ENCODE measurements around the gene IDH2.

IDH2 gene

DNA sequence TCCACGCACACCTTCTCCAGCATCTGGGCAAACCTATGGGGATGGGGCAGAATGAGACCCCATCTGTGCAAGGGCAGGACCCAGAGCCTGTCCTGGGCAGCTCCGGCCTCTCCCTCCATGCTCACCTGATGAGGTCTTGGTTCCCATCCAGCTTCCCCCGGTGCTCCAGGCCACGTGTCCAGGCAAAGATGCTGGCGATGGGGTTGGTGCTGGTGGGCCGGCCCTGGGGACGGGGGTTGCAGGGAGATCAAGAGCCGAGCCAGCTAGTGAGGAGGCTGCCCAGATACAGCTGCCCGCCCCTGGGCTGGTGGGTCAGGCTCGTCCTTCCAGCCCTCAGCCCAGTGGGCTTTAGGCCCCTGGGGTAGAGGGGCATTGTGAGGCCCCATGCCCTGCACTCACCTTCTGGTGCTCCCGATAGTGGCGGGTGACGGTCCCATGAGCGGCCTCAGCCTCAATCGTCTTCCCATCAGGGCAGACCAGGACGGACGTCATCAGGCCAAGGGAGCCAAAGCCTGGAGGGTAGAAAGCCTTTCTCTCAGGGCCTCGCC, 17.3 kb downstream of the IDH2 start:
- Histone ChIP-seq H3K9me3 (ENCODE audit: control insufficient read depth, low read length) (no peaks in the 10 kb centered on the region), H3K4me1 (ENCODE audit: control insufficient read depth, insufficient read depth, low read length, poor library complexity, severe bottlenecking) (no peaks in the 10 kb centered on the region), H3K27me3 (replicated peaks; ENCODE audit: control insufficient read depth, insufficient read depth, low read length, poor library complexity, severe bottlenecking) (no peaks in the 10 kb centered on the region), H3K36me3 (ENCODE audit: control insufficient read depth, insufficient read depth, low read length) (peaks cover 54% of the 10 kb centered on the region), H3K27ac (ENCODE audit: insufficient read depth, low read length, poor library complexity, severe bottlenecking) (no peak overlapping the region), H3K4me3 (ENCODE audit: insufficient read depth, low read depth, low read length, poor library complexity, severe bottlenecking) (no peak overlapping the region)
- DNase-seq = no peak

DNA sequence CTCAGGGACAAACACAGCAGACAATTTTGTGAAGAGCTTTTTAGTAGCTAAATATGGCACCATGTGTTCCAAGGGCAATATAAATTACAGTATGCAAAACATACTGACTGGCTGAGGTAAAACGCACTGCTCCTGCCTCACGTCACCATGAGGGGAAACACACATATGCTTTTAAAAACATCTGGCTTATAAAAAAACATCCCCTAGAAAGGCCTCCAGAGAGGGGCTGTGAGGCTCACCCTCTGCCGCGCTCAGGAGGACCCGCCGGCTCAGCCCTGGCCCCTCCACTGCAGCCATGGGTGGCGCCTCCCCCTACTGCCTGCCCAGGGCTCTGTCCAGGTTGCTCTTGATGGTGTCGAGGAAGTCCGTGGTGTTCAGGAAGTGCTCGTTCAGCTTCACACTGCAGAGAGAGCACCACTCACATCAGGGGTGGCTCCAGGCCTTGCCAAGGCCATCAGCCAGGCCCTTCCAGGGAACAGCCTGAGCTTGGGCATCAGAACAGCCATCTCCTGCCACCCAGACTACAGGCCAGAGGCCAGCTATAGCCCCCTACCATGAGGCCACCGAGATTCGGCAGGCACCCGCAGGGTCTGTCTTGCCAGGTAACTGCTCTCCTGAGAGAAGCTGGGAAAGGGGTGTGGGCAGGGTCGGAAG, 18.2 kb downstream of the IDH2 start:
- Histone ChIP-seq H3K27ac (ENCODE audit: insufficient read depth, low read length, poor library complexity, severe bottlenecking) (no peak overlapping the region), H3K4me1 (ENCODE audit: control insufficient read depth, insufficient read depth, low read length, poor library complexity, severe bottlenecking) (no peaks in the 10 kb centered on the region), H3K27me3 (replicated peaks; ENCODE audit: control insufficient read depth, insufficient read depth, low read length, poor library complexity, severe bottlenecking) (no peaks in the 10 kb centered on the region), H3K36me3 (ENCODE audit: control insufficient read depth, insufficient read depth, low read length) (peaks cover 59% of the 10 kb centered on the region), H3K4me3 (ENCODE audit: insufficient read depth, low read depth, low read length, poor library complexity, severe bottlenecking) (no peak overlapping the region), H3K9me3 (ENCODE audit: control insufficient read depth, low read length) (no peaks in the 10 kb centered on the region)
- DNase-seq = no peak

DNA sequence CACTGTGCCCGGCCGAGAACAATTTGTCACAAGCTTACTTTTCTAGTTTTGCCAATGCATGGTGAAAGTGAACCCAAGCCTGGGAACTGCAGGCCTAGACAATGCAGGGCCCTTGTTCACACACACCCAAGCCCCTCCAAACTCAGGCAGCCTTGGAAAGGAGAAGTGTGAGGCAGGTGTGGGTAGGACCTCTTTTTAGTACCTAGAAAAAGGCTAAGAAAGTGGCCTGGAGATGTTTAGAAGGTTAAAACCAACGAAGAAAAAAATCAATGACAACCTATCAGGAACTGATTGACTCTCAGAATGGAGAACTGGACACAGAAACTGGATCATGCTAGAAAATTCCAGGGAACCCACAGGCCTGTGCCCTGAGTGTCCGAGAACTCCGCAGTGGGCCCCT, 18.8 kb downstream of the IDH2 start:
- no peaks in the 10 kb centered on the region for H3K9me3 ChIP-seq (ENCODE audit: control insufficient read depth, low read length)
- no peaks in the 10 kb centered on the region for H3K27me3 ChIP-seq (replicated peaks; ENCODE audit: control insufficient read depth, insufficient read depth, low read length, poor library complexity, severe bottlenecking)
- no peak overlapping the region for H3K27ac ChIP-seq (ENCODE audit: insufficient read depth, low read length, poor library complexity, severe bottlenecking)
- no peak overlapping the region for H3K4me3 ChIP-seq (ENCODE audit: insufficient read depth, low read depth, low read length, poor library complexity, severe bottlenecking)
- no peaks in the 10 kb centered on the region for H3K4me1 ChIP-seq (ENCODE audit: control insufficient read depth, insufficient read depth, low read length, poor library complexity, severe bottlenecking)
- no peak for DNase-seq
- peaks cover 61% of the 10 kb centered on the region for H3K36me3 ChIP-seq (ENCODE audit: control insufficient read depth, insufficient read depth, low read length)

DNA sequence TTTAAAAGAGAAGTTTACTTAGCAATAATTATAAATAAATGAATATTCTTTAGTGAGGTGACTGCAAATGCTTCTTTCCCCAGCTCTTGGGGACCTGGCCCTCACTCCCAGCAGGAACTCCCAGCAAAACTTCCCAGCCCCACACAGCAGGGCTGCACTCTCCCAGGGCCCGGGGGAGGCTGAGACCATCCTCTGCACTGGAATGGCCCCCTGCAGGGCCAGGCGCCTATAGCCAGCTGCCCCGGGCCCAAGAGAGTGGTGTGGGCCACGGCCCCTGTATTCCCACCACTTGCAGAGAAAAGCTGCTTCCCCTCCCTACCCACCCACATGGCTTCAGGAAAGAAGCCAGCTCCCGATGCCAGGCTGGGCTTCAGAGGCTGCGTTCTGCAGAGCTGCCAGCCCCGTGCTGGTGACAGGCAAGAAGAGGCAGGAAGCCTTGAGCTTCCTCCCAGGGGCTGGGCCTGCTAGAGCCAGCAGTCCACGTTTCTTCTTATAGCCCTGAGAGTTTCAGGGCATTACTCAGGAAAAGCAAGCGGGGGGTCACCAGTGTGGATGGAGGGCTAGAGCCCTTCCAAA, 20.0 kb downstream of the IDH2 start:
- H3K27ac ChIP-seq (ENCODE audit: insufficient read depth, low read length, poor library complexity, severe bottlenecking) = no peak overlapping the region
- no peaks in the 10 kb centered on the region for H3K9me3 ChIP-seq (ENCODE audit: control insufficient read depth, low read length)
- peaks cover 54% of the 10 kb centered on the region for H3K36me3 ChIP-seq (ENCODE audit: control insufficient read depth, insufficient read depth, low read length)
- H3K4me1 ChIP-seq (ENCODE audit: control insufficient read depth, insufficient read depth, low read length, poor library complexity, severe bottlenecking) = no peaks in the 10 kb centered on the region
- H3K27me3 ChIP-seq (replicated peaks; ENCODE audit: control insufficient read depth, insufficient read depth, low read length, poor library complexity, severe bottlenecking) = no peaks in the 10 kb centered on the region
- H3K4me3 ChIP-seq (ENCODE audit: insufficient read depth, low read depth, low read length, poor library complexity, severe bottlenecking) = no peak overlapping the region
- no peak for DNase-seq

DNA sequence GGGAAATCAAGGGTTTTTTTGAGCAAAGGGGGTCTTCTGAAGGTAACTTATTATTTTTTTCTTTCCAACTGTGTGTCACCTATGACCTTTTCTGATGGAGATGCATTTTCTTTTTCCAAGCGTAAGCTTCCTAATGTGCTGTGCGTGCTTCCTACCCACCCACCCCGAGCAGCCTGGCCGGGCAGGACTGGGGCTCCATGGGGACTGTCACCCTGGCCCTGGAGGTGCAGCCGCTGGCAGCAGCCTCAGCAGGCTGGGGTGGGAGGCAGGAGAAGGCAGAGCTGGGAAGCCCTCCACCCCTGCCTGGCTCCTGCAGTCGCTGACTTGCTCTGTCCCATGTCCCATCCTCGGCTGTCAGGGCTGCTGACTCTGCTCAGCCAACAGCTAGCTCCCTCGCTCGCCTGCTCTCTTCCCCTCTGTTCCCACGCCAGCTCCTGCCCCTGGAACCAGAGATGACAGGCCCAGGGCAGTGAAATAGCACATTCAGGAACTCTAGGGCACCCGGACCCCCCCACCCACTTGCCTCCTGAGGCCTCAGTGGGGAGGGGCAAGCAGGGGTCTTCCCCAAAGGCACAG, 21.4 kb downstream of the IDH2 start:
- Histone ChIP-seq H3K36me3 (ENCODE audit: control insufficient read depth, insufficient read depth, low read length) (peaks cover 47% of the 10 kb centered on the region), H3K4me3 (ENCODE audit: insufficient read depth, low read depth, low read length, poor library complexity, severe bottlenecking) (no peak overlapping the region), H3K27ac (ENCODE audit: insufficient read depth, low read length, poor library complexity, severe bottlenecking) (no peak overlapping the region), H3K9me3 (ENCODE audit: control insufficient read depth, low read length) (no peaks in the 10 kb centered on the region), H3K4me1 (ENCODE audit: control insufficient read depth, insufficient read depth, low read length, poor library complexity, severe bottlenecking) (no peaks in the 10 kb centered on the region), H3K27me3 (replicated peaks; ENCODE audit: control insufficient read depth, insufficient read depth, low read length, poor library complexity, severe bottlenecking) (no peaks in the 10 kb centered on the region)
- no peak for DNase-seq

DNA sequence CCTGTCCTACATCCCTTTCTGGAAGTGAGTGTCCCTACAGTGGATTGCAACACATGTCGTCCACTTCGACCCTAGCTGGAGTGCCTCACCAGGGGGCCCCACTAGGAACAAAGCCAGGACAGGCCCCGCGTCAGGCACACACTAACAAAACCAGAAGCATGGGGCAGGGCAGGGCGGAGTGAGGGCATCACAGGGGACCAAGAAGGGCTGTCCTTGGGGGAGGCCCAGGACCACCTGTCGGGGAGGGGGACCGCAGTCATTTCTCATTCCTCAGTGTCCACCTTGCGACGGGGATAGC, 21.9 kb downstream of the IDH2 start:
- no peak overlapping the region for H3K4me3 ChIP-seq (ENCODE audit: insufficient read depth, low read depth, low read length, poor library complexity, severe bottlenecking)
- no peak for DNase-seq
- H3K4me1 ChIP-seq (ENCODE audit: control insufficient read depth, insufficient read depth, low read length, poor library complexity, severe bottlenecking) = no peaks in the 10 kb centered on the region
- peaks cover 42% of the 10 kb centered on the region for H3K36me3 ChIP-seq (ENCODE audit: control insufficient read depth, insufficient read depth, low read length)
- H3K27me3 ChIP-seq (replicated peaks; ENCODE audit: control insufficient read depth, insufficient read depth, low read length, poor library complexity, severe bottlenecking) = no peaks in the 10 kb centered on the region
- H3K9me3 ChIP-seq (ENCODE audit: control insufficient read depth, low read length) = no peaks in the 10 kb centered on the region
- no peak overlapping the region for H3K27ac ChIP-seq (ENCODE audit: insufficient read depth, low read length, poor library complexity, severe bottlenecking)

DNA sequence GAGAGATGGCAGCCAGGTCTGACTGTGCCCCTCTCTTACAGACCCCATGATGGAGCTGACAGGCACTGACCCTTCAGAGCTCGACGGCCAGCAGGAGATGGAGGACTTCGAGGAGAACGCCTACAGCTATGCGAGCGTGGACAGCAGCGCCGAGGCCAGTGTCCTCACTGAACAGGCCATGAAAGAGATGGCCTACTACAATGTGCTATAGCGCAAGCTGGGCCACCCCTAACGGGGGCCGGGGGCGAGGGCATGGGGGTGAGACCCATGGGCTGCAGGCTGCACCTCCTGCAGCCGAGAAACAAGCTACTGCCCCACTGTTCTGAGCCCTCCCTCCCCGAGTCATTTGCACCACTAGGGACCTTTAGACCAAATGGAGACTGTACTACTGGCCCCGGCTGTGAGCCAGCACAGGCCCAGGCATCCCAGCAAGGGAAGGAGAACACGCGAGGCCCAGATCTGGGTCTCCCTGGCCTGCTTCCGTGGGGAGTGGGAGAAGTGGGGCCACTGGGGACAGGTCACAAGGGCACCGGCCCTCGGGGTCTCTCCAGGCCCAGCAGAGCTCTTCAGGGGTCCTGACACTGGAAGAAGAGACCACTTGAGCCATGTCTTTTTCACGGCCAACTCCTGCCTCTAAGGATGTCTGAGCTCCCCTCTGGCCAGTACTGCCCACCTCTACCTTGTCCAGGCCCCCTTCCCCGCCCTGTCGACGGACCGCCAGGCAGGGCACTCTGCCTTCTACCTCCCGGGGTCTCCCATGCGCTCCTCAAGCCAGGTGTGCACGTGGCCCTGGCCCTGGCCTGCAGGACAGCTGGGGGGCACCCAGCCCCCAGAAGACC, 22.4 kb downstream of the IDH2 start:
- Histone ChIP-seq H3K9me3 (ENCODE audit: control insufficient read depth, low read length) (no peaks in the 10 kb centered on the region), H3K4me3 (ENCODE audit: insufficient read depth, low read depth, low read length, poor library complexity, severe bottlenecking) (no peak overlapping the region), H3K27me3 (replicated peaks; ENCODE audit: control insufficient read depth, insufficient read depth, low read length, poor library complexity, severe bottlenecking) (no peaks in the 10 kb centered on the region), H3K36me3 (ENCODE audit: control insufficient read depth, insufficient read depth, low read length) (peaks cover 37% of the 10 kb centered on the region), H3K27ac (ENCODE audit: insufficient read depth, low read length, poor library complexity, severe bottlenecking) (no peak overlapping the region), H3K4me1 (ENCODE audit: control insufficient read depth, insufficient read depth, low read length, poor library complexity, severe bottlenecking) (no peaks in the 10 kb centered on the region)
- no peak for DNase-seq

DNA sequence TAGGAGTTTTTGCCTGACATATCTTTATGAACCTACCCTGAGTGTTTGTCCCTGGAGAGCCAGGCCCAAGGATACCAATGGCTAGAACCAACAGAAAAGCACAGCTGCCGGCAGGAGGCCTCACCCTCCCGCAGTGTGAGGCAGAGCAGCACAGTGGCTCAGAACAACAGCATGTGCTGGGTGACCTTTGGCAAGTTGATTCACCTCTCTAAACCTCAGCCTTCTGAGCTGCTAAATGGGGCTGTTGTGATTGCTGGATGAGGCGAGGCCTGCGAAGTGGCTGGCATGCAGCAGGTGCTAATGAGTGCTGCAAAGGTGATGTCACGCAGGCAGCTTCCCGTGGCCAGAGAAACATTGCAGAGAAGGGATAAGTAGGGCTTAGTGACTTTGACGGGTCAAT, 23.3 kb downstream of the IDH2 start:
- no peak overlapping the region for H3K4me3 ChIP-seq (ENCODE audit: insufficient read depth, low read depth, low read length, poor library complexity, severe bottlenecking)
- H3K36me3 ChIP-seq (ENCODE audit: control insufficient read depth, insufficient read depth, low read length) = peaks cover 36% of the 10 kb centered on the region
- DNase-seq = no peak
- H3K4me1 ChIP-seq (ENCODE audit: control insufficient read depth, insufficient read depth, low read length, poor library complexity, severe bottlenecking) = no peaks in the 10 kb centered on the region
- no peaks in the 10 kb centered on the region for H3K27me3 ChIP-seq (replicated peaks; ENCODE audit: control insufficient read depth, insufficient read depth, low read length, poor library complexity, severe bottlenecking)
- no peak overlapping the region for H3K27ac ChIP-seq (ENCODE audit: insufficient read depth, low read length, poor library complexity, severe bottlenecking)
- no peaks in the 10 kb centered on the region for H3K9me3 ChIP-seq (ENCODE audit: control insufficient read depth, low read length)

DNA sequence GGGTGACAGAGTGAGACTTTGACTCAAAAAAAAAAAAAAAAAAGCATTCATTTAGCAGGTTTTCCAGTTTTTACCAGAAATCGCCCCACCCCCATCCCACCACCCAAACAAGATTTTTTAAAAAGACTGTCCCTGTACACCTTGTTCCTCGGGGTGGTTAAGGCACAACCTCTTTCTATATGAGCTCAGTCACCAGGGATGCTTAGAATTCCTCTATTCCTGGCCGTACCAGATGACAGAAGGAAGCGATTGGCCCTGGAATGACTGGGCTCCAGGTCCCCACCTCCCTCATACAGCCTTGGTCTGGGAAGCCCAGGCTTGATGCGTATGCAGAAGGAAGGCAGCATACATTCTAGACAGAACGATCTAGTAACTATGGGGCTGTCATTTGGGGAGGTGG, 25.6 kb downstream of the IDH2 start:
- Histone ChIP-seq H3K4me1 (ENCODE audit: control insufficient read depth, insufficient read depth, low read length, poor library complexity, severe bottlenecking) (no peaks in the 10 kb centered on the region), H3K36me3 (ENCODE audit: control insufficient read depth, insufficient read depth, low read length) (peaks cover 32% of the 10 kb centered on the region), H3K9me3 (ENCODE audit: control insufficient read depth, low read length) (no peaks in the 10 kb centered on the region), H3K27me3 (replicated peaks; ENCODE audit: control insufficient read depth, insufficient read depth, low read length, poor library complexity, severe bottlenecking) (no peaks in the 10 kb centered on the region), H3K27ac (ENCODE audit: insufficient read depth, low read length, poor library complexity, severe bottlenecking) (no peak overlapping the region), H3K4me3 (ENCODE audit: insufficient read depth, low read depth, low read length, poor library complexity, severe bottlenecking) (no peak overlapping the region)
- DNase-seq = no peak

Data from effector memory CD4-positive, alpha-beta T cell (primary cell).